Subcutaneous adipose tissue (tissue), 4 donors: ENCODE results near the gene MGLL. TPM values are rescaled to one million over a fixed set of nuclear protein-coding genes. Genes with fewer than 3 reads are reported as not detected.

Experiments used
- CTCF ChIP-seq: fragments of 450-650 bp; IDR thresholded peaks from one replicate; pipeline ENCODE4 v1.5.1; 2016; ENCODE audit warnings: low read depth, mild to moderate bottlenecking, control low read depth, antibody characterized with exemption, moderate library complexity
- total RNA-seq, 4 donors: library from RNA; depleted of rRNA; stranded (reverse); fragments of >200 nt; gene quantifications; one replicate each; pipeline ENCODE4 v1.1.0, GENCODE V29; 2016

MGLL gene
- total RNA-seq, 4 donors from 2014 or later, result 83.9 to 292 (median 110) TPM

DNA sequence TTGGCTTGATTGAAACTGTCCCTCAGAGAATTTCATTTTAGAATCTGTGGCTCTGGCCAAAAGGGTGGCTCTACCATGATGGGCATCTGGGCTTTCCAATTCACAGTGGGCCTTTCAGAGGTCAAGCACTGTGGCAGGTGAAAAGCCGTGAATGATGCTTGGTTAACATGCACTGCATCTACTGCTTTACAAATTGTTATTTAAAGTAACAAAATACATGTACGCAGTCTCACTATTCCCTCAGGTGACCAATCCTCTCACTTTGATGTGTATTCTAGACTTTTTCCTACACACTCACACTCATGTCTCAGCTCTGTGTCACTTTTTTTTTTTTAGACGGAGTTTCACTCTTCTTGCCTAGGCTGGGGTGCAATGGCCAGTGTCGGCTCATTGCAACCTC lies 70.5 kb downstream of the MGLL start:
- TF ChIP-seq CTCF, result no peak

GRCh38 chr3:127751163-127751621 lies 71.1 kb downstream of the MGLL start:
- TF ChIP-seq CTCF, result no peak

DNA sequence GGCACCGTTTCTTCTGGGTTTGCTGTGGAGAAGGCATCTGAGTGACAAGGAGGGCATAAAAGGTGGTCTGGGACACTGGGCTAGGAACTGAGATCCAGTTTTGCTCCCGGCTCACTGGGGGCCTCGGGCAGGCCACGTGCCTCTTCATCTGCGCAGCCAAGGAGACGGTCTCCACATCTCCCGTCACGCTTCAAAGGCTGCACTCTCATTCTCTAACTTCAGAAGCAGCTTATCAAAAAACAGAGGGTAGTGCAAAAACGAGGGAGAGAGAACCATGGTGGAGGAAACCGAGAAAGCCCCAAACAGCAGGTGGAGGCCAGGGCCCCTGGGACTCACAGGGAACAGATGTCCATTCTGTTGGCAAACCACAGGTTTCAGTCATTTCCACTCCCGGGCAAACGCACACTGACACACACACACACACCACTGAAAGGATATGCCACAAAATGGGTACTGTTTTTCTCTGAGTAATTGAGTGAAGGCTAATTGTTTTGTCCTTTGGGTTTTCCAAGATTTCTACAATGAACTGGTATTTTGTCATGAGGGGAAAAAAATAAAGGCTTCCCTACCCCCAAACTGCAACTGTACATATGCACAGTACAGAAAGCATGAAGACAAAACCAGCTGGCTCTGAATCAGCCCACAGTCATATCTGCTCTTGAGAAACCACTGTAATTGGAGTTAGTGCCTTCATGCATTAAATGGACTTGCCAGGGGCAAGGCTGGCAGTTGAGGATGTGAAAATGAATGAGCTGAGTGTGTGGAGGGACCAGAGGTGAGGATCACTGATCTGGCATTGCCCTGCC lies 71.9 kb downstream of the MGLL start:
- no peak for TF ChIP-seq CTCF

DNA sequence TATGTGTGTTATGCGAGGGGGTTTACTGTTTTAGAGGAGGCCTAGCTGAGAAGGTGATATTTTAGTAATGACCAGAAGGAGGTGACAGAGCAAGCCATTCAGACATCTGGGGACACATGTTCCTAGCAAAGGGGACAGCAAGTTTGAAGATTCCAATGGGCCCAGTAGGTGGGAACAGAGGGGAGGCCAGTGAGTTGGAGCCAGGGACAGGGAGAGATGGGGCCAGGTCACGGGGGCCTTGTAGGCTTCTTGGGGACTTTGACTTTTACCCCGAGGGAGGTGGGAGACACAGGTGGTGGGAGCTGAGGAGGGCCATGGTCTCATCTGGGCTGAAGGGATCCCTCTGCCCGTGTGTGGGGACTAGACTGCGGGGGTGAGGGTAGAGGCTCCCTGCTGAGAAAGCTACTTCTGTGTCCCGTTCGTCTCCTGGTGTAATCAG lies 72.5 kb downstream of the MGLL start:
- no peak for TF ChIP-seq CTCF

- TF ChIP-seq CTCF, result no peak
Measured at GRCh38 chr3:127749361-127749760, 73.0 kb downstream of the MGLL start.

DNA sequence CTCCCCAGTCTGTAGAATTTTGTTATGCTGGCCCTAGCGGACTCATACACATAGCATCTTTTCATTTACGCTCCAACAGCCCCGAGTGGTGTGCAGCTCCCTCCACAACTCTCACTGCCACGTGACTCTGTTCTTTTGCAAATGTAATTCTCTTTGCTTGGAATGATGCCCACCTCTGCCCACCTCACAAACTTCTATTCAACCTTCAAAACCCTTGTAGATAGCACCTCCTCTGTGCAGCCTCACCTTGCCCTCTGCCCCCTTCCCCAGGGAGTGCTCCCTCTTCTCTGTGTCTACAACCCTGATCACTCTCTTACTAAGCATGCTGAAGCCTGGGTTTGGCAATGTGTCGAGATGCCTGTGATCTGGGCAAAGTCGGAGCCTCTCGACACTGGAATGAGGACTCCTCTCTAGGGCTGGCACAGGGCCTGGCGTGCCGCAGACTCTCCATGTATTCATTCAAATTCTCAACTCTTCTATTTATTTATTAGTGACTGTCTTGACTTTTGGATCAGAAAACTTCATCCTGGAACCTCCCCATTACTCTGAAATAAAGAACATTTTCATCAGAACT lies 73.5 kb downstream of the MGLL start:
- TF ChIP-seq CTCF, result no peak

DNA sequence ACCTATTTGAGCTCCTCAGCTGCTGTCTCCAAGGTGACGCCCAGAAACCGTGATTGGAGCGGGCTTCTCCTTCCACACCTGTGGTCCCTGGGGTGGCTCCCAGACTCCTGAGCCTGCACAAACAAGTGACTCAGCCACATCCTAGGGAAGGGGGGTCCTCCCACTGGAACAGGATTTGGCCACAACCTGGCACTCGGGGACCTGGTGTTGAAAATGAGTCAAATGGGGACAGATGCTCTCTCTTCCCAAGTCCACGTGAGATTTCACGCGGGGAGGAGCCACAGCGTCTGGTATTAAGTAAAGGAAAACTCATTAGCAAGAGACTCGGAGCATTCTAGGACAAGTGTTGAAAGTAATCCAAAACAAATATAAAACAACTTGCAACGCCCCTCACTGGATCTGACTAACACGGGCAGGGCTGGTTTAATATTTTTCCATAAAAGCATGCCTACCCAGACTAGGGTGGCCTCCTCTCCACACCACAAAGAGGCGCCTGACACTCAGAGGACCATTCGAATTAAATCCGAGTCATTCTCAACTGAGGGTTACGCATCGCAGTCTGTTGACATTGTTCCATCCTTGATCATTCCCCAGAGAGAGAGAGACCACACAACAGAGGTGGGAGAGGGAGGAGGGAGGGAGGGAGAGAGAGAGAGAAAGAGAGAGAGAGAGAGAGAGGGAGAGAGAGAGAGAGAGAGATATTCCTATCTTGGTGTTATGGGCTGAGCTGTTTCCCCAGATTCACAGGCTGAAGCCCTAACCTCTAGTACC lies 74.4 kb downstream of the MGLL start:
- no peak for TF ChIP-seq CTCF
